GM12891 (cell line): ENCODE results near the gene SMYD3.

Source experiments
- PAX5 ChIP-seq: IDR thresholded peaks from 2 replicates; pipeline ENCODE4 v1.6.1; 2011; ENCODE audit warnings: low read length, moderate library complexity, mild to moderate bottlenecking; ENCODE audit not compliant: insufficient read depth, severe bottlenecking
- POLR2A ChIP-seq: IDR thresholded peaks from 2 replicates; pipeline ENCODE4 v1.6.1; 2011; ENCODE audit warnings: low read depth, low read length, control low read depth
- POLR2AphosphoS5 ChIP-seq: IDR thresholded peaks from 2 replicates; pipeline ENCODE4 v1.6.1; 2011; ENCODE audit warnings: low read depth, low read length, control low read depth
- SPI1 ChIP-seq: IDR thresholded peaks from 2 replicates; pipeline ENCODE4 v1.6.1; 2011; ENCODE audit warnings: low read depth, low read length, control low read depth
- TAF1 ChIP-seq: IDR thresholded peaks from 2 replicates; pipeline ENCODE4 v1.6.1; 2011; ENCODE audit warnings: low read depth, low read length, control low read depth

DNA sequence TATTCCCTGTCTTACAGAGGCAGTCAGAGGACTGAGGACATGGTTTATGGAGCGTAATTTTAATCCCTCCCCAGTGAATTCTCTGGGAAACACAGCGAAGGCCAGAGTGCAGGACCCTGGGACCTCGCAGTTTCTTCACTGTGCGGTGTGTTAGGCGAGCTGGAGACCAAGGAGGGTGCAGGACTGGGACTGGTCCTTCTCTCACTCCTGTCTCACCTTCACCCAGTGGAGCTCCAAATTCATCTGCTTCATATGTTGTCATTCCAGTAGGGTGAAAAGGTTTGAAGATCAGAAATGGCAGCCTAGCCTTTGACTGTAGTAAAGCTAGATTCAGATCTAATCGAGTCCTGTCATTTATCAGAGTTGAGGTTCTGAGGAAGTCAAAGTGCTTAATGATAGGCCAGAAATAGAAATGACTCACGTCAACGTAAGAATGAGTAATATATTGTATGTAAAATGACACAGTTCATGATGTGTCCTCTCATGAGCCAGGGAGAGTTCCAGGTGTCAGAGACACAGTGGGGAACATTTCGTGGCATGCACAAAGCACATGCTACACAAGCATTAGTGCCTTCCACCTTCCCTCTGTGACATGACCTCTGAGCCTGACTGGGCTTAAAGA lies 647.5 kb downstream of the SMYD3 start:
- TF ChIP-seq POLR2AphosphoS5 (no peak), TAF1 (no peak), POLR2A (no peak), SPI1 (no peak), PAX5 (no peak)
